GM21723 (cell line): ENCODE results near the gene SMCO3.

ENCODE experiments used
- ATAC-seq: cut with Tn5 transposase; IDR thresholded peaks from one replicate; pipeline ENCODE4 v1.9.1; 2021; ENCODE audit warnings: mild to moderate bottlenecking, moderate library complexity; ENCODE audit not compliant: unreplicated experiment

SMCO3 gene

DNA sequence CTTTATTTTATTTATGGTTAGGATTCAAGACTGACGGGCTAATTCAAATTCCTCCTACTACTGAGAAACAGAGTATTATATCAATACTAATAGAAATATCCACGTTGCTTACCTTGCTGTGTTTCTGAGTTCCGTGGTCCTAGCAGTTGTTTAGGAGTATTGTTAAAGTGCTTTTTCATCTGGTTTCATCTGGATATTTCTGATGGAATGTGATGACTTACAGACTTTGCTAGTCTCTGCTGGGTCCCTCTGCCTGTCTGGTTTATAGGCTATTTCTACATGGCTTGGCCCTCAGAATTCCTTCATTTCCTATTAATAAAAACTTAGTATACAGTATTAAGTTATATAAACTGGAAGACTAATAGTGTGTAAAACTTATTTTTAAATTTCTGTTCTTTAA is at the start of gene SMCO3:
SMCO3 (minus strand) TSS at position 169 of the 400 bp plus-strand sequence. CDS start 7,502 bp downstream, outside the sequence.
- no peak for ATAC-seq

DNA sequence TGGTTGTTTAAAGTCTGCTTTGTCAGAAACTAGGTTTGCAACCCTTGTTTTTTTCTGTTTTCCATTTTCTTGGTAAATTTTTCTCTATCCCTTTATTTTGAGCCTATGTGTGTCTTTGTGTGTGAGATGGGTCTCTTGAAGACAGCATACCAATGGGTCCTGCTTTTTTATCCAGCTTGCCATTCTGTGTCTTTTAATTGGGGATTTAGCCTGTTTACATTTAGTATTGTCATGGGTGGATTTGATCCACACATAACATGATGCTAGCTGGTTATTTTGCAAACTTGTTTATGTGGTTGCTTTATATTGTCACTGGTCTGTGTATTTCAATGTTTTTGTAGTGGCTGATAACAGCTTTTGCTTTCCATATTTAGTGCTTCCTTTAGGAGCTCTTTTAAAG is 46.5 kb upstream of the SMCO3 start:
- ATAC-seq, result no peak

DNA sequence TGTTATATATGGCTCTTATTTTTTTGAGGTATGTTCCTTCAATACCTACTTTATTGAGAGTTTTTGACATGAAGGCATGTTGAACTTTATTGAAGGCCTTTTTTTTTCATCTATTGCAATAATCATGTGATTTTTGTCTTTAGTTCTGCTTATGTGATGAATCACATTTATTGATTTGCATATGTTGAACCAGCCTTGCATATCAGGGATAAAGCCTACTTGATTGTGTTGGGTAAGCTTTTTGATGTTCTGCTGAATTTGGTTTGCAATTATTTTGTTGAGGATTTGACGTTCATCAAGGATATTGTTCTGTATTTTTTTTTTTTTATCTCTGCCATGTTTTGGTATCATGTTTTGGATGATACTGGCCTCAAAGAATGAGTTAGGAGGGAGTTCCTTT is 44.5 kb upstream of the SMCO3 start:
- no peak for ATAC-seq

DNA sequence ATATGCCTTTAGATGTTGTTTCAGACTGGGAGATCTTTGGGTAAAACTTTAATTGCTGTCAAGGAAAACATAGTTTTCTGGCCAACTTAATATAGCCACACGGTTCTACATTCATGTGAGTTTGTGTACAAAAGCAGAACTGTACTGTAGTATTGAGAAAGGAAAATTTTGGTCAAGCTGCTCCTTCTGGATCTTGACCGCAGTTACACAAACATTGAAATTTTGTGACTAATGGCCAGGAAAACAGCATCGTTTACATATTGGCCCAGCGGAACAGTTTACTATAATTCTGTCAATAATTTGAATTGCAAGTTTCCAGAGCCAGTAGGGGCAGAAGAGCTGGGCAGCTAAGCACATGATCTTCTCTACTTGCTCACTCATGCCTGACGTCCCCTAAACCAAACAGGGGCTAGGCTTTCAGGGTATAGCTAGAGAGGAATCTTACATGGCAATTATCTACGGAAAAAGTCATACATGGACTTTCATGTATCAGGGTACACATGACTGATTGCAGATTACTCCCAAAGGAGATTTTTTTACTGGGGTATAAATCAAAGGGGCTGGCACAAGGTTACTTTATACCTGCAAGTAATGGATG is 40.7 kb upstream of the SMCO3 start:
- no peak for ATAC-seq

DNA sequence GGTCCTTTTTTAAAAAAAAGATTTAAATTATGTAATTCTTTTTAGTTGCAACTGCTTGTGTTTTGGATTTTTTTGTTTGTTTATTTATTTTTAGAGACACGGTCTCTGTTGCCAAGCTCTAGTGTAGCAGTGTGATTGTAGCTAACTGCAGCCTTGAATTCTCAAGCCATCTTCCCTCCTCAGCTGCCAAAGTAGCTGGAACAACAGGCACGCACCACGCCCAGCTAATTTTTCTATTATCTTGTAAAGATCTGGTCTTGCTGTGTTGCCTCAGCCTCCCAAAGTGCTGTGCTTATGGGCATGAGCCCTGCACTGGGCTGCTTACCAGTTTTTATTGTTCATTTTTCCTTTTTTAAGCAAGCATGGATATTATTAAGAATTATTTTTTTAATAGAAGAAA is 40.0 kb upstream of the SMCO3 start:
- ATAC-seq, result no peak

- no peak for ATAC-seq
Observed at GRCh38 chr12:14852880-14853279, 38.9 kb upstream of the SMCO3 start.

- ATAC-seq, result peak; percentile 84
Observed at GRCh38 chr12:14850929-14851663, 37.1 kb upstream of the SMCO3 start.

GRCh38 chr12:14849661-14850060 is 35.7 kb upstream of the SMCO3 start:
- no peak for ATAC-seq

- no peak for ATAC-seq
Observed at GRCh38 chr12:14846876-14847580, 33.0 kb upstream of the SMCO3 start.

- no peak for ATAC-seq
Observed at GRCh38 chr12:14846042-14846587, 32.1 kb upstream of the SMCO3 start.

DNA sequence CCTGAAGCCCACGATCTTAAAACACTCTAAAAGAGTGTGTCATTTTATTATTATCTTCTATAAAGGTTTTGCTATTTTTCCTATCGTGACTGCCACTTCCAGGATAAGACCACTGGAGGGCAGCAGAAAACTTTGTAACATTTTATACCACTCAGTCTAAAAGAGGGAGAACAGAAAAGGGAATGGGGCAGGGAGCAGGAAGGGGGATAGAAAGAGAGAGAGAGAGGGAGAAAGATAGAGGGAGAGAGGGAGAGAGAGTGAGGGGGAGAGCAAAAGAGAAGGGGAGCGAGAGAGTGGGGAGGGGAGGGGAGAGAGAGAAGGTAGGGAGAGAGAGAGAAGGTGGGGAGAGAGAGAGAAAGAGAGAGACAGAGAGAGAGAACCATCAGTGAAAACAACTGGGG is 31.4 kb upstream of the SMCO3 start:
- peak; percentile 72 for ATAC-seq

DNA sequence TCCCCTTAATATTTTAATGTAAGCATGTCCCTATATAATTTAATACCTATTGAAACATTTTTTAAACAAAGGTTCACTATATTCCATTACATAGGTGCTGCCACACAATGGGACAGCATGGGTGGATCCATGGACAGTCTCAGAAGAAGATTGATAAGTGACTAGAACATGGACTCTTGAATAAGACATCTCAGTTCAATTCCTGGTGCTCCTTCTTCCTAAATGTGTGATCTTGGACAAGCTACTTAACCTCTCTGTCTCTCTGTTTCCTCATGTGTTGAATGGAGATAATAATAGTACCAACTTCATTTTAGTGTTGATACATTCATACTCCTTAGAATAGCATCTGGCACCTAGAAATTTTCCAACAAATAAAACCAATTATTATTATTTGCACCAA is 30.4 kb upstream of the SMCO3 start:
- no peak for ATAC-seq

DNA sequence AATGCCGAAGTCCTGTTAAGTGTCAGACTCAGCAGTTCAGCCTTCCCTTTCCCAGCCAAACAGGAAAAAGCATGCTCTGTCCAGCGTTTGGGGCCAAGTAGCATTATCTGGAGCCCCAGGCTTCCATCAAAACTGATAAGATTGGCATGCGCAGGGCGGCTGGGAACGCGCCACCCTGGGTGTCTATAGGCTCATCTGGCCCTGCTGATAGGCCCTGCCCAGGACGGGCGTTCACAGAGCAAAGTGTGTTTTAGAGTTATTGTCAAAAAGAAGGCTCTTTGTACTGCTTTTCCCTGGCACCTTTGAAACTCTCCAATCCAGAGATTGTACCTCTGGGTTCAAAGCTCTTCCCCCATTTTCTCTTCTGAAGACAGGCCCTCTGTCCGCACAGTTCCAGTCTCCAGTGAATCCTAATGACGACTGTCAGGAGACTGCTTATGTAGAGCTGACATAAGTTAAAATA is 29.5 kb upstream of the SMCO3 start, which contains the start of gene ART4:
ART4 (minus strand) TSS at position 102 of the 463 bp plus-strand sequence. CDS start 413 bp downstream, outside the sequence.
- ATAC-seq, result no peak

DNA sequence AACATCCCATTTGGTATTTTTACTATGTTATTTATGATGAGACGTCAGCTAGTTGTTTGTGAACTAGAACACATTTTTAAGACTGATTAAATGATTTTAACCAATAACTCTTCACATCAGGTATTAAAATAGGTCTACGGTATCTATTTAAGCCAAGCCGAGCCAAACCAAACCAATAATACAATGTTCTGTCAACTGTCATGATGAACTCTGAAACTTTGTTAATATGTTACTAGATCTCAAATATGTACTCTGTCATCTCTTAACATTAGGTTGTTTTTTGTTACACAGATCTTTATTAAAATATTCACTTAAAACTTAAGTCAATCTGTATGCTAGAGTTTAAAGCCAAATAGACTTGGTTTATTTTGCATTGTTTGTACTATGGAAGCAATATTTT is 28.3 kb upstream of the SMCO3 start:
- no peak for ATAC-seq

- ATAC-seq, result no peak
Observed at GRCh38 chr12:14841761-14842160, 27.8 kb upstream of the SMCO3 start.

GRCh38 chr12:14840616-14841015 is 26.6 kb upstream of the SMCO3 start:
- ATAC-seq, result no peak

- no peak for ATAC-seq
Observed at GRCh38 chr12:14839262-14839661, 25.3 kb upstream of the SMCO3 start.

GRCh38 chr12:14836336-14837210 is 22.6 kb upstream of the SMCO3 start:
- ATAC-seq, result no peak

DNA sequence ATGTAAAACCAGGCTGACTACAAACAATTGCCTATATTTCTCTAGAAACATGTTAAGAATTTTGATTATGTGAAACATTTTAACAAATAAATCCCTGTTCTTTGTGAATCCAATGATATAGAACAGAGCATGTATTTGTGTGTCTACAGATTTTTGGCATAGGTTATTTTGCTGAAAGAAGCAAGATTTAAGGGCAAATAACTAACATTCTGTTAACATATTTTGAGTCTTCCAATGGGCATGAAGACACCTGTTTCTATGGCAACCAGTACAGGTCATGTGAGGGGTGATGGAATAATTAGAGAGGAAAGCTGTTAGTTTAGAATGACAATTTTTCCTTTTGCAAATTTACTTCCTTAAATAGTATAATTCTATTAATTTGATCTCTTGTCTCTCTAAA is 20.5 kb upstream of the SMCO3 start:
- no peak for ATAC-seq

GRCh38 chr12:14833952-14834351 is 20.0 kb upstream of the SMCO3 start:
- ATAC-seq, result no peak

DNA sequence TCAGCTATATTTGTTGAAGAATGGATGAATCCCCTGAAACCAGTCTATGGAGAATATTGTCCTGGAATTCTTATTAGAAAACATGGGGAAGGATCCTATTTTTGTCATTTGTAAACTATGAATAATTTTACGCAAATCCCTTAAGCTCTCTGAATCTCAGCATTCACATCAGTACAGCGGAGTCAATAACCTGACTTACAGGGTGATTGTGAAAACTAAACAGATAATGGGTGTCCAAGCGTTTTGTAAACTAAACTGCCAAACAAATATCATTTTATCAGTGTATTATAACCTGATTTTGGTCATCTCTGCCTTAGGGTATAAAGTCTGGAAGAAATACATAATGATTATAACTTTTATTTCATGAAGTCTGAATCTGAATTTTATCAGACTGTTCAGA is 19.4 kb upstream of the SMCO3 start:
- ATAC-seq, result no peak
